Ascending aorta (tissue), 2 donors: Measurements from ENCODE around the gene GABBR1. TPM values are rescaled to one million over a fixed set of nuclear protein-coding genes. Genes with fewer than 3 reads are reported as not detected.

ENCODE experiments used
- DNase-seq, 2 donors: peaks; one replicate each; pipeline ENCODE4 v3.0.0-alpha.2; 2019; ENCODE audit warnings: low spot score in 2 of 2
- H3K27ac ChIP-seq, 2 donors: fragments of 200-600 bp; sonication (generic); one replicate each; pipeline ENCODE4 v1.5.1; 2016 to 2017; ENCODE audit warnings: mild to moderate bottlenecking in 1 of 2
- H3K27me3 ChIP-seq: fragments of 200-600 bp; sonication (generic); one replicate; pipeline ENCODE4 v1.5.1; 2017
- H3K36me3 ChIP-seq, 2 donors: fragments of 200-600 bp; sonication (generic); one replicate each; pipeline ENCODE4 v1.5.1; 2016
- H3K4me1 ChIP-seq, 2 donors: fragments of 200-600 bp; sonication (generic); one replicate each; pipeline ENCODE4 v1.5.1; 2016 to 2017; ENCODE audit warnings: mild to moderate bottlenecking in 1 of 2
- H3K4me3 ChIP-seq, 2 donors: fragments of 200-600 bp; sonication (generic); one replicate each; pipeline ENCODE4 v1.5.1; 2016 to 2017; ENCODE audit warnings: mild to moderate bottlenecking in 1 of 2
- H3K9me3 ChIP-seq, 2 donors: fragments of 200-600 bp; sonication (generic); one replicate each; pipeline ENCODE4 v1.5.1; 2016
- CTCF ChIP-seq, 3 experiments: fragments of 200-600 bp in 2 of 3; fragments of 450-650 bp in 1 of 3; sonication (generic) in 2 of 3; IDR thresholded peaks; one replicate each; pipeline ENCODE4 v1.5.1; 2016 to 2019; ENCODE audit warnings: antibody characterized with exemption in 3 of 3, mild to moderate bottlenecking in 1 of 3, moderate library complexity in 1 of 3
- intact Hi-C: fragments of 100-400 bp; cut with DNase I; formaldehyde crosslinking; loops from one replicate; pipeline ENCODE4 v1.15.1; 2023
- total RNA-seq: library from RNA; depleted of rRNA; stranded (reverse); fragments of >200 nt; gene quantifications from one replicate; pipeline ENCODE4 v1.1.0, GENCODE V29; 2016

The GABBR1 gene
- total RNA-seq, 1 donor from 2014 or later: 166 TPM

GRCh38 chr6:29603456-29603855 is 29.5 kb downstream of the GABBR1 start:
- intact Hi-C loops: no loop called here
- no peak for TF ChIP-seq CTCF (IDR thresholded peaks at IDR 0.05)
- H3K36me3 ChIP-seq: peaks cover 52 to 57% of the 10 kb centered on the region in 2 donors
- H3K9me3 ChIP-seq: no peaks in the 10 kb centered on the region
- H3K4me1 ChIP-seq: no peaks in the 10 kb centered on the region
- no peak overlapping the region for H3K4me3 ChIP-seq
- no peak overlapping the region for H3K27ac ChIP-seq
- no peaks in the 10 kb centered on the region for H3K27me3 ChIP-seq
- no peak for DNase-seq

- Histone ChIP-seq H3K4me3 (no peak overlapping the region), H3K4me1 (no peaks in the 10 kb centered on the region), H3K36me3 (peaks cover 45 to 50% of the 10 kb centered on the region in 2 donors), H3K9me3 (no peaks in the 10 kb centered on the region), H3K27me3 (no peaks in the 10 kb centered on the region), H3K27ac (no peak overlapping the region)
- no peak for TF ChIP-seq CTCF (IDR thresholded peaks at IDR 0.05)
- intact Hi-C loops: no loop called here
- no peak for DNase-seq
These were observed 30.2 kb downstream of the GABBR1 start for GRCh38 chr6:29602564-29603361.

- Histone ChIP-seq H3K36me3 (peaks cover 2 to 8% of the 10 kb centered on the region in 2 donors), H3K4me3 (no peak overlapping the region), H3K27me3 (no peaks in the 10 kb centered on the region), H3K9me3 (no peaks in the 10 kb centered on the region), H3K27ac (no peak overlapping the region), H3K4me1 (no peaks in the 10 kb centered on the region)
- no peak for DNase-seq
- intact Hi-C loops: no loop called here
- no peak for TF ChIP-seq CTCF (IDR thresholded peaks at IDR 0.05)
These were observed 34.7 kb downstream of the GABBR1 start for GRCh38 chr6:29598172-29598747.

DNA sequence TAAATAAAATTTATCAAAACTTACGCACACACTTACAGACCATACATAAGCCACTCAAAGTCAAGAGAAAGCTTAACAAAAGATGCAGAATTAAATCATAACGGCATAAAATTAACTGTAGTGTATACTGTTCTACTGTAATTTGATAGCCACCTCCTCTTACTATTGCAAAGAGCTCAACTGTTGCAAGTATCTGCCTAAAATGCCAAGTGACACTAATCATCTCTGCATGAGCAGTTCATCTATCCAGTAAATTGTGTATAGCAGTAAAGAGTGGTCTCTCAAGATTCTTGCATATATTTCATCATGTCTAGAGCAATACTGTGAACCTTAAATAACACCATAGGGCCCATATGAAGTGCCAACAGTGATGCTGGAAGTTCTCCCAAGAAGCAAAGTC is 35.8 kb downstream of the GABBR1 start:
- Histone ChIP-seq H3K27ac (no peak overlapping the region), H3K9me3 (no peaks in the 10 kb centered on the region), H3K4me1 (no peaks in the 10 kb centered on the region), H3K4me3 (no peak overlapping the region), H3K27me3 (no peaks in the 10 kb centered on the region), H3K36me3 (no peaks in the 10 kb centered on the region)
- TF ChIP-seq CTCF (IDR thresholded peaks at IDR 0.05): no peak
- intact Hi-C loops: no loop called here
- DNase-seq: no peak

DNA sequence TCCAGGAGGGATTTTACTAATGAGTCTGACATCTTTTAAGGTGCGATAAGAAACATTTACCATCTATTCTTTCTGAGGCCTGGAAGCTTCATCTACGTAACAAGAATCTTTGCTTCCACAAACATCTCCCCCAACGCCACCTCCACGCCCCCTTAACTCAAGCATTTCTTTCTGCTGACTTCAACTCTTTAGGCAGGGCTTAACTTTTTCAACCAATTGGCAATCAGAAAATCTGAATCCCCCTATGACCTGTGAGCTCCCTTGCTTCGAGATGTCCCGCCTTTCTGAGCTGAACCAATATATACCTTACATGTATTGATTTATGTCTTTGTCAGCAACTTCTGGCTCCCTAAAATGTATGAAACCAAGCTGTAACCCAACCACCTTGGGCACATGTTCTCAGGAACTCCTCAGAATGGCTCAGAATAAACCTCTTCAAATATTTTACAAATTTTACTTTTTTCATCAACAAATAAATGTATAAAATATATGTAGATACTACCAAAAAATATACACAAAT is 36.5 kb downstream of the GABBR1 start:
- TF ChIP-seq CTCF (IDR thresholded peaks at IDR 0.05): no peak
- Histone ChIP-seq H3K27ac (no peak overlapping the region), H3K4me1 (no peaks in the 10 kb centered on the region), H3K4me3 (no peak overlapping the region), H3K9me3 (no peaks in the 10 kb centered on the region), H3K27me3 (no peaks in the 10 kb centered on the region), H3K36me3 (no peaks in the 10 kb centered on the region)
- intact Hi-C loops: no loop called here
- no peak for DNase-seq
